ENCODE results near the gene IGSF9B.

DNA sequence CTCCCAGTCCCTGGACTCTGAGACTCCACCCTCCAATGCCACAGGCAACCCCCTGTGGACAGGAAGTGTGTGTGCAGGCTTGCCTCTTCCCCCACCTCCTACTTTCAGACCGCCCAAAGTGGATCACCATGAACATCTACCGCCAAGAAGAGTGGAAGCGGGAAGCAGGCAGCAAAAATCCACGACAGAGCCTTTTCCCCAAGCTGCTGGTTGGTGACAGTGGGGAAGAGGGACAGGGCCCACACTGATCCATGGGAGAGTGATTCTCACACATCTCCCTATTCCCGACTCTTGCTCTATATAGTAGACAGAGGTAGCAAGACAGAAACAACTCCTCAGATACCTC is 58.0 kb downstream of the IGSF9B start:
- TF ChIP-seq, protein P1, sequence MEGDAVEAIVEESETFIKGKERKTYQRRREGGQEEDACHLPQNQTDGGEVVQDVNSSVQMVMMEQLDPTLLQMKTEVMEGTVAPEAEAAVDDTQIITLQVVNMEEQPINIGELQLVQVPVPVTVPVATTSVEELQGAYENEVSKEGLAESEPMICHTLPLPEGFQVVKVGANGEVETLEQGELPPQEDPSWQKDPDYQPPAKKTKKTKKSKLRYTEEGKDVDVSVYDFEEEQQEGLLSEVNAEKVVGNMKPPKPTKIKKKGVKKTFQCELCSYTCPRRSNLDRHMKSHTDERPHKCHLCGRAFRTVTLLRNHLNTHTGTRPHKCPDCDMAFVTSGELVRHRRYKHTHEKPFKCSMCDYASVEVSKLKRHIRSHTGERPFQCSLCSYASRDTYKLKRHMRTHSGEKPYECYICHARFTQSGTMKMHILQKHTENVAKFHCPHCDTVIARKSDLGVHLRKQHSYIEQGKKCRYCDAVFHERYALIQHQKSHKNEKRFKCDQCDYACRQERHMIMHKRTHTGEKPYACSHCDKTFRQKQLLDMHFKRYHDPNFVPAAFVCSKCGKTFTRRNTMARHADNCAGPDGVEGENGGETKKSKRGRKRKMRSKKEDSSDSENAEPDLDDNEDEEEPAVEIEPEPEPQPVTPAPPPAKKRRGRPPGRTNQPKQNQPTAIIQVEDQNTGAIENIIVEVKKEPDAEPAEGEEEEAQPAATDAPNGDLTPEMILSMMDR (IDR thresholded peaks at IDR 0.05 in 2 of 3, conservative IDR thresholded peaks at IDR 0.05 in 1 of 3; ENCODE audit: insufficient read depth in 2 of 3, low read depth in 1 of 3, low read length in 3 of 3) = no peak
- TF ChIP-seq GABPB1 (CRISPR knock-in tag; IDR thresholded peaks at IDR 0.05) (no peak), BRCA1 (IDR thresholded peaks at IDR 0.05) (no peak), BRCA1 (CRISPR knock-in tag; IDR thresholded peaks at IDR 0.05) (no peak), GABPA (tag; conservative IDR thresholded peaks at IDR 0.05; ENCODE audit: low read depth) (no peak)
- TF ChIP-seq, protein P2, sequence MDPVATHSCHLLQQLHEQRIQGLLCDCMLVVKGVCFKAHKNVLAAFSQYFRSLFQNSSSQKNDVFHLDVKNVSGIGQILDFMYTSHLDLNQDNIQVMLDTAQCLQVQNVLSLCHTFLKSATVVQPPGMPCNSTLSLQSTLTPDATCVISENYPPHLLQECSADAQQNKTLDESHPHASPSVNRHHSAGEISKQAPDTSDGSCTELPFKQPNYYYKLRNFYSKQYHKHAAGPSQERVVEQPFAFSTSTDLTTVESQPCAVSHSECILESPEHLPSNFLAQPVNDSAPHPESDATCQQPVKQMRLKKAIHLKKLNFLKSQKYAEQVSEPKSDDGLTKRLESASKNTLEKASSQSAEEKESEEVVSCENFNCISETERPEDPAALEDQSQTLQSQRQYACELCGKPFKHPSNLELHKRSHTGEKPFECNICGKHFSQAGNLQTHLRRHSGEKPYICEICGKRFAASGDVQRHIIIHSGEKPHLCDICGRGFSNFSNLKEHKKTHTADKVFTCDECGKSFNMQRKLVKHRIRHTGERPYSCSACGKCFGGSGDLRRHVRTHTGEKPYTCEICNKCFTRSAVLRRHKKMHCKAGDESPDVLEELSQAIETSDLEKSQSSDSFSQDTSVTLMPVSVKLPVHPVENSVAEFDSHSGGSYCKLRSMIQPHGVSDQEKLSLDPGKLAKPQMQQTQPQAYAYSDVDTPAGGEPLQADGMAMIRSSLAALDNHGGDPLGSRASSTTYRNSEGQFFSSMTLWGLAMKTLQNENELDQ (CRISPR knock-in tag; IDR thresholded peaks at IDR 0.05; ENCODE audit: borderline replicate concordance) = no peak
